GM12878 (cell line): Measurements from ENCODE around the gene RGP1. TPM values are rescaled to one million over a fixed set of nuclear protein-coding genes. Genes with fewer than 3 reads are reported as not detected.

Experiments used
- ATAC-seq: fragments of 200-7000 bp; cut with Tn5 transposase; 3 replicates; pipeline ENCODE4 v1.9.1; 2020; ENCODE audit warnings: mild to moderate bottlenecking, moderate library complexity
- BruUV-seq: library from RNA; stranded (reverse); fragments of 400-500 nt; replicated peaks from 2 replicates; lab custom pipeline; 2021; lab: Mats Ljungman, UMichigan
- CTCF ChIA-PET: fragments of 300-600 bp; sonication (Branson Sonifier 250); formaldehyde crosslinking; extraction: SDS; loops from one replicate; lab custom pipeline; 2021; ENCODE audit warnings: inconsistent platforms; lab: Yijun Ruan, JAX
- POLR2A ChIA-PET: fragments of 350-600 bp; formaldehyde crosslinking; extraction: SDS; loops from one replicate; lab custom pipeline; 2021; ENCODE audit warnings: inconsistent platforms; lab: Charles Lee
- RAD21 ChIA-PET: fragments of 300-600 bp; sonication (Branson Sonifier 250); formaldehyde crosslinking; loops from one replicate; lab custom pipeline; 2023; ENCODE audit warnings: antibody characterized with exemption; ENCODE audit not compliant: unreplicated experiment; lab: Charles Lee
- SMC1A ChIA-PET: fragments of 300-600 bp; sonication (Branson Sonifier 250); formaldehyde crosslinking; loops from one replicate; lab custom pipeline; 2023; ENCODE audit not compliant: unreplicated experiment, uncharacterized antibody; lab: Charles Lee
- DNase-seq: peaks from one replicate; pipeline ENCODE4 v3.0.0-alpha.2; 2011; ENCODE audit warnings: low read depth, low spot score
- FAIRE-seq: peaks from 3 replicates; lab custom pipeline; 2011; peaks lifted over from hg19 to GRCh38; lab: Jason Lieb, UNC
- H2AFZ ChIP-seq: 2 replicates; pipeline ENCODE4 v1.6.0; 2011; ENCODE audit warnings: low read depth, low read length, control low read depth; ENCODE audit not compliant: control insufficient read depth
- H3K27ac ChIP-seq: 2 replicates; pipeline ENCODE4 v1.5.1; 2011; ENCODE audit warnings: control low read depth; ENCODE audit not compliant: control insufficient read depth, insufficient read depth
- H3K27me3 ChIP-seq, 2 experiments: replicated peaks in 1 of 2; 2 replicates each; pipeline versions ENCODE4 v1.6.0 to v1.6.1; 2011; ENCODE audit warnings: low read length in 1 of 2; ENCODE audit not compliant: control insufficient read depth in 2 of 2, insufficient read depth in 2 of 2
- H3K36me3 ChIP-seq, 2 experiments: 2 replicates each; pipeline ENCODE4 v1.5.1; 2011; ENCODE audit warnings: low read length in 1 of 2; ENCODE audit not compliant: control insufficient read depth in 2 of 2, insufficient read depth in 2 of 2
- H3K4me1 ChIP-seq: 2 replicates; pipeline ENCODE4 v1.6.1; 2011; ENCODE audit warnings: mild to moderate bottlenecking, low read length, moderate library complexity, mixed read lengths; ENCODE audit not compliant: control insufficient read depth, insufficient read depth
- H3K4me2 ChIP-seq: 2 replicates; pipeline ENCODE4 v1.6.0; 2011; ENCODE audit warnings: control low read depth; ENCODE audit not compliant: control insufficient read depth, insufficient read depth
- H3K4me3 ChIP-seq: fragments of 200-600 bp; sonication (generic); 2 replicates; pipeline ENCODE4 v1.5.1; 2016
- H3K79me2 ChIP-seq: 2 replicates; pipeline ENCODE4 v1.6.0; 2011; ENCODE audit warnings: low read length; ENCODE audit not compliant: control insufficient read depth, insufficient read depth
- H3K9ac ChIP-seq: 2 replicates; pipeline ENCODE4 v1.8.0; 2011; ENCODE audit warnings: low read length, control low read depth, mixed read lengths; ENCODE audit not compliant: control insufficient read depth, insufficient read depth
- H3K9me3 ChIP-seq: replicated peaks from 3 replicates; pipeline ENCODE4 v1.5.1; 2011; ENCODE audit warnings: mild to moderate bottlenecking, low read length; ENCODE audit not compliant: control insufficient read depth, insufficient read depth
- H4K20me1 ChIP-seq: 2 replicates; pipeline ENCODE4 v1.6.0; 2011; ENCODE audit not compliant: control insufficient read depth, insufficient read depth
- EGR1 ChIP-seq, 2 experiments: IDR thresholded peaks; 1 replicate in 1 of 2; 2 replicates in 1 of 2; pipeline ENCODE4 v1.6.1; 2011 to 2012; ENCODE audit warnings: low read depth in 2 of 2, low read length in 2 of 2, borderline replicate concordance in 1 of 2, mild to moderate bottlenecking in 1 of 2, moderate library complexity in 1 of 2
- IRF3 ChIP-seq: fragments of 450-650 bp; IDR thresholded peaks from 2 replicates; pipeline ENCODE4 v1.6.1; 2014; ENCODE audit warnings: mild to moderate bottlenecking
- JUND ChIP-seq: IDR thresholded peaks from 2 replicates; pipeline ENCODE4 v1.6.1; 2012; ENCODE audit warnings: low read depth, mild to moderate bottlenecking, low read length, improper control_type of control experiment, moderate library complexity
- NFXL1 ChIP-seq: fragments of 450-650 bp; IDR thresholded peaks from 2 replicates; pipeline ENCODE4 v1.6.1; 2017; ENCODE audit warnings: antibody characterized with exemption, mild to moderate bottlenecking, borderline replicate concordance
- SMC3 ChIP-seq: IDR thresholded peaks from 2 replicates; pipeline ENCODE4 v1.6.1; 2011; ENCODE audit warnings: low read length, improper control_type of control experiment, borderline replicate concordance
- ZSCAN29 ChIP-seq: fragments of 450-650 bp; IDR thresholded peaks from 2 replicates; pipeline ENCODE4 v1.6.1; 2017; ENCODE audit warnings: mild to moderate bottlenecking, moderate library complexity
- WGBS: methylation state at CpG from one replicate; pipeline ENCODE4 v1.1.6; 2016; ENCODE audit warnings: low lambda C conversion rate; ENCODE audit not compliant: insufficient replicate concordance, insufficient coverage; ENCODE audit errors: missing lambda C conversion rate; 5-methylcytosine and 5-hydroxymethylcytosine counted together
- in situ Hi-C: fragments of 300-500 bp; cut with MboI; formaldehyde crosslinking; loops from 9 replicates; pipeline ENCODE4 v1.14.3; 2018; ENCODE audit warnings: mixed read lengths
- intact Hi-C: fragments of 100-400 bp; cut with micrococcal nuclease; formaldehyde crosslinking; loops from one replicate; pipeline ENCODE4 v1.14.2; 2022; ENCODE audit not compliant: unreplicated experiment
- polyA plus RNA-seq, 11 experiments: library from polyadenylated mRNA; depleted of rRNA in 4 of 11; unstranded in 6 of 11; stranded (reverse) in 5 of 11; fragments of >200 nt; fragmentation: Nextera tagmentation in 4 of 11; fragmentation: Illumina TruSeq in 1 of 11; extraction: Ambion mirVana in 4 of 11; extraction: Trizol in 1 of 11; gene quantifications; 1 replicate in 1 of 11; 2 replicates in 10 of 11; pipeline versions ENCODE4 v1.2.1 to v1.2.3, GENCODE V29; 2011 to 2016; ENCODE audit warnings: inconsistent platforms in 2 of 11, missing spikeins in 2 of 11, low read depth in 1 of 11
- total RNA-seq, 4 experiments: library from RNA; depleted of rRNA in 3 of 4; stranded (reverse); fragments of >200 nt in 3 of 4; fragmentation: Illumina TruSeq in 1 of 4; extraction: Trizol in 1 of 4; gene quantifications; 2 replicates each; pipeline versions ENCODE4 v1.2.1 to v1.2.3, GENCODE V29; 2013 to 2021

Gene RGP1
- total and polyA plus RNA-seq, 10 of the 15 experiments (the other 5 are each of a cell fraction or from before 2014, with no cell fraction given), result 0.44 to 14.9 (median 7.4) TPM

GRCh38 chr9:35771534-35771933 lies 22.4 kb downstream of the RGP1 start:
- in situ Hi-C loops, result no loop called here
- ChIA-PET POLR2A (interaction anchor here (1.0 kb wide), 1 partner anchor 11 kb away, joined by 3 read pairs; no protein-coding TSS in a partner anchor), RAD21 (interaction anchor here (1.0 kb wide), 1 partner anchor 34 kb away, joined by 3 read pairs; no protein-coding TSS in a partner anchor), SMC1A (interaction anchor here (0.9 to 1.7 kb wide), 5 partner anchors 9 to 124 kb away, joined by 3 to 5 read pairs (median 3); no protein-coding TSS in a partner anchor), CTCF (interaction anchor here (0.9 to 4.7 kb wide), 10 partner anchors 10 to 110 kb away, joined by 3 to 23 read pairs (median 4); partner anchors contain the start of genes GBA2 and RGP1)
- DNase-seq (no peak), ATAC-seq (no peak), FAIRE-seq (no peak)
- Histone ChIP-seq H4K20me1 (no peaks in the 10 kb centered on the region), H3K9me3 (no peaks in the 10 kb centered on the region), H3K27me3 (no peaks in the 10 kb centered on the region), H3K4me3 (no peak overlapping the region), H3K9ac (no peak overlapping the region), H3K36me3 (peaks cover 0 to 3% of the 10 kb centered on the region in 2 experiments; a peak in 1 of 4 replicates), H3K27ac (no peak overlapping the region), H3K79me2 (peaks cover 3% of the 10 kb centered on the region; the same call in 1 of the 2 replicates), H2AFZ (no peak overlapping the region)
- intact Hi-C loops, result no loop called here
- 100% methylated on average over 1 of the region's 1 CpG for WGBS
- no TSS peak for BruUV-seq
- no peak for TF ChIP-seq JUND
- no peak for TF ChIP-seq EGR1 (IDR thresholded peaks at IDR 0.05; ENCODE audit: borderline replicate concordance in 1 of 2, low read depth in 2 of 2, low read length in 2 of 2)
- no peak for TF ChIP-seq SMC3
- no peak for TF ChIP-seq IRF3
- no peak for TF ChIP-seq NFXL1
- TF ChIP-seq ZSCAN29, result no peak
- TF ChIP-seq, all 136 proteins: peak for 0
- Histone ChIP-seq H3K4me1 (no peaks in the 10 kb centered on the region), H3K4me2 (no peak overlapping the region)
